HG02943 (cell line): Measurements from ENCODE around the gene MARVELD1.
"Not testable (repeated sequence)": the region's sequence is repeated elsewhere in the genome, so short reads cannot be mapped to it uniquely, and the experiment has no call there.

Source experiments
- ATAC-seq: cut with Tn5 transposase; IDR thresholded peaks from one replicate; pipeline ENCODE4 v1.9.1; 2021; ENCODE audit warnings: mild to moderate bottlenecking, low read depth, moderate library complexity; ENCODE audit not compliant: unreplicated experiment

The MARVELD1 gene

GRCh38 chr10:97689559-97690020, 23.9 kb upstream of the MARVELD1 start:
- ATAC-seq = no peak

GRCh38 chr10:97690133-97690532, 23.4 kb upstream of the MARVELD1 start:
- ATAC-seq = no peak

DNA sequence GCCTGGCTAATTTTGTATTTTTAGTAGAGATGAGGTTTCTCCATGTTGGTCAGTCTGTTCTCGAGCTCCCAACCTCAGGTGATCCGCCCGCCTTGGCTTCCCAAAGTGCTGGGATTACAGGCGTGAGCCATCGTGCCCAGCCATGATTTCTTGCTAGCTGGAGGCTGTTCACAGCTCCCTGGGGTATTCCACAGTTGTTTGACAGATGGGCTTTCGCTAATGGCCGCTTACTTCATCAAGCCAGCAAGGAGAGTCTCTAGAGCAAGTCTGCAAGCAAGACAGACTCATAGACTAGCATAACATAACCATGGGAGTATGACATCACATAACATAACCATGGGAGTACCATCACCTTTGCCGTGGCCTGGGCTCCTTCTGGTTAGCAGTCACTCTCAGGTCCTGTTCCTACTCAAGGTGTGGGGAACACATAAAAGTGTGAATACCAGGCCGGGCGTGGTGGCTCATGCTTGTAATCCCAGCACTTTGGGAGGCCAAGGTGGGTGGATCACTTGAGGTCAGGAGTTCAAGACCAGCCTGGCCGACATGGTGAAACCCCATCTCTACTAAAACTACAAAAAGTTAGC, 15.4 kb upstream of the MARVELD1 start:
- not testable (repeated sequence) for ATAC-seq

- ATAC-seq = no peak
Measured at GRCh38 chr10:97701438-97702069, 12.0 kb upstream of the MARVELD1 start.

DNA sequence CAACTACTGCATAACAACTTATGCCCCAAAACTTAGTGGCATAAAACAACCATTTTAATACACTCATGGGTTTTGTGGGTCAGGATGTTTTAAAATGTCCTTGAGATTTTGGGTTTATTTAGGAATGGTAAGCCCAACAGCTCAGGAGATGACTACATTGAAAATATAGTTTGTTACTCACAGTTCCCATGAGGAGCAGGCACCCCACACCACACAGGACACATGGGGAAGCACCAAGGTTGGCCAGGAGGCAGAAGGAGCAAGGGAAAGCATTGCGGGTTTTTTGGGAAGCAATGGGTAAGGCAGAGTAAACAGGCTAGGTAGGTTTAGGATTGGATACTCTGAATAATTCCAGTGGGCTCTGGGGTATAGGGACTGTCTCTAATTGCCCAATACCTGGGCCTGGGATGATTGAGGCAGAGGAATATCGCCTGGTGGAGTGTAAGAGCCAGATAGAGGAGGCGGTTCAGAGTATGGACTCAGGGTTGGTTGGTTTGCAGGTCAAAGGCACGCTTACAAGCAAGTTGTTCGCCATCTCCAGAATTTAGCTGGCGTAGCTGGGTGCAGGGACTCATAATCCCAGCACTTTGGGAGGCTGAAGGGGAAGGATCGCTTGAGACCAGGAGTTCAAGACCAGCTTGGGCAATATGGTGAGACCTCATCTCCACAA, 10.0 kb upstream of the MARVELD1 start:
- no peak for ATAC-seq

DNA sequence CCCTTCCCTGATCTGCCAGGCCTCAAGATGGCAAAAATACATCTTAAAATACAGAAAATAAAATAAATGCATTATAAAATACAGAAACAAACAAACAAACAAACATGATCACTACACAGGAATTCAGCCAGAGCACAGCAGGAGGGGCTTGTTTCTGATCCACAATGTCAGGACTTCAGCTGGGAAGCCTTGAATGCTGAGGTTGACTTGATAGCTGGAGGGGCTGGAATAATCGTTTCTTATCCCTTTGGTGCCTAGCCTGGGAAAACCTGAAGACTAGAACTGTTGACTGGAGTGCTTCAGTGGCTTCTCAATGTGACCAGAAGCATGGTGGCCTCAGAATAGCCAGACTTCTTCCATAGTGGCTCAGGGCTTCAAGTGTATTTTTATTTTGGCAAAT, 9.2 kb upstream of the MARVELD1 start:
- no peak for ATAC-seq

GRCh38 chr10:97705006-97705670, 8.4 kb upstream of the MARVELD1 start:
- ATAC-seq = no peak

DNA sequence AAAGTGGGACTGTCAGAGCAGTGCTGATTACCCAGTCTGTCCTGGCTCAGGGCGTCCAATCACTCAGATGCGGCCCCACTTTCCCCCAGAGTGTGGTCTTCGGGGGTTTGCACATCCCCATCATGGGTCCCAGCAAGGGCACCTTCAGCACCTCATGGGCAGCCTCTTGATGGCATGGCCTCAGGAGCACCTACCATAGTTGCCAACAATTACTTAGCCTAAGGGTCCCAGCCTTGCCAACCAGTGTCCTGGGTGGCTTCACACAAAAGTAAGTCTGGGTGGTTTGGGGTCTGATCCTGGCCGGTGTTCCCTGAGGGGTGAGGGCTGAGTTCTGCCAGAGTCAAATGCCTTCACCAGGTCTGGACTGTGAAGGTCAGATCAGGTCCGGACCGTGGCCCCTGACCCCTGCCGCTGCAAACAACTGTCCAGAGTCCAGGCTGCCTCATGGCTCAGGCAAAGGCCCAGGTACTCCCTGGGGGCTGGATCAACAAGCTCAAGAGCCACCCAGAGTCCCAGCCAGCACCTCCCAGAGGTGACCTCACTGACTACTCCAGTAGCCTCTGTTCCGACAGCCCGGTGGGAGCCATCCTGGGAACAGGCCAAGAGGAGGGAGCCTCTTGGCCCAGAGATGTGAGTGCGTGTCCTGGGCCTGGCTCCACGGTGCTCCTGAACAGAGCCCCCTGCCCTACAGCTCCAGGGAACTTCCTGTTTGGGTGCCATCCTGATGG, 6.2 kb upstream of the MARVELD1 start:
- ATAC-seq = no peak

- no peak for ATAC-seq
Measured at GRCh38 chr10:97708167-97708566, 5.4 kb upstream of the MARVELD1 start.

DNA sequence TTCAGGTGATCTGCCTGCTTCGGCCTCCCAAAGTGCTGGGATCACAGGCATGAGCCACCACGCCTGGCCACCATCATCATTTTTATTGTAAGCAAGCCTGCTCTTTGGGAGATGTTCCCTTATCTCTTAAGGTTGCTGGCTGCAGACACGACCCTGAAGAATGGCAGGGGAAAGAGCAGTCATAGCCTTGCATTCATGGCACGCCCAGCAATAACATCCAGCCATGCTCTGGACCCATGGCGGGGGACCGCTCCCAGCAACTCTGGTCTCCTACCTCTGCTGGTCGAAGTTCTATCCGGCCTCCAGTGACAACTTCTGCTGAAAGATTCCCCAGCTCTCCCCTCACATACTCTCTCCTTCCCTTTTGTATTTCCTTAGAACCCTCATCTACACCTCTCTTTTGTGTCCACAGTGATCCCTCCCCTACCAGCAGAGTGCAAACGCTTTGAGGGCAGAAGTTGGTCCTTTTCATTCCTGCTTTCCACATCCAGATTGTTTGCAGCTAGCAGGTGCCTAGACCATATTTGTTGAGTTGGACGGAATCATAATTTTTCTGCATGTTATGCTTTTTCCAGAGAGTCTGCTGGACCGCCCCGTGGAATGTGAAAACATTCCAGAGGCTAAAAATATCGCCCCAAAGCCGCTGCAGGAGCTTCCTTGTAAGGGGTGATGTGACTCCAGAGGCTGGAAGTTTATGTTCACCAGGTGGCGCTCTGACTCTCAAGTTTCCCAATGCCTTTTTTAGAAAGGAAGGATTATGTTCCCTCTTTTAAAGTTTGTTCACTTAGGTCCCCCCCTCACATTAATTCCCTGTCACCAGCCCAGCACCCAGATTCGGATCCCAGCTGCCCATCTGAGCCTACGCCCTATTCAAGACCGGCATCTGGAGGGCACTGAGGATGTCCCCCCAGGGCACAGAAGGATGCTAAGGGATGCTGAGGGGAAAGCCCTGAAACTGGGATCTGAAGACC, 4.3 kb upstream of the MARVELD1 start:
- no peak for ATAC-seq

DNA sequence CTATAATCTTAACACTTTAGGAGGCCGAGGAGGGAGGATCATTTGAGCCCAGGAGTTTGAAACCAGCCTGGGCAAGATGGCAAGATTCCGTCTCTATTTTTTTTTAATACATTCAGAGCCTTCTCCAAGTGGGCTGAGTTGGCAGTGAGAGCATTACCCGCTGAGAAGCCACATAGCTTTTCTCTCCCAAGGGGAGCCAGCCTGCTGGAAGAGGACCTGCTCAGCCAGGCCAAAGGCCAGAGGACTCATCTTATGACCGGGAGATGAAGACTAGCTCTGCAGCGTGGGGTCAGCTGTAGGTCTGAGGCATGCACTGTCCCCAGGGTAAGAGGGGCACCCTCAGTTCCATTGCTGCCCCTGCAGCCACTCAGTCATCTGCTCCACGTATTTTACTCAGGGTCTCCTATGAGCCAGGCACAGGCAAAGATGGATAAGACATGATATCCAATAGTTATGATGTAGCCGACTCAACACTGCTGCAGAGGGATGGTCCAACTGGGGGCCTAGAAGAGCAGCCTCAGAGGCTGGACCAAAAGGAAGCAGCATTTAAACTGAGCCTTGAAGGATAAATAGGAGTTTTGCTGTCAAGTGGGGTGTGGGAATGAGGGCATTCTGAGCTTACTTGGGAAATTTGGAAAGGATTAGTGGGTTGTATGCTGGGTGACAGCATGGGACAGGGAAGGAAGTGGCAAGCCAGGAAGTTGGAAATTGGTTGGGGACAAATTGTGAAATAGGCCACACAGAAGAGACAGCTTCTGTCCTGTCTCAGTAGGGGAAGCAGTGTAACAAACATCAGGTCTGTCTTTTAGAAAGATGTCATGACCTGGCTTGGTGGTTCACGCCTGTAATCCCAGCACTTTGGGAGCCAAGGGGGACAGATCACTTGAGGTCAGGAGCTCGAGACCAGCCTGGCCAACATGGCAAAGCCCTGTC, 1.6 kb upstream of the MARVELD1 start:
- ATAC-seq = no peak

DNA sequence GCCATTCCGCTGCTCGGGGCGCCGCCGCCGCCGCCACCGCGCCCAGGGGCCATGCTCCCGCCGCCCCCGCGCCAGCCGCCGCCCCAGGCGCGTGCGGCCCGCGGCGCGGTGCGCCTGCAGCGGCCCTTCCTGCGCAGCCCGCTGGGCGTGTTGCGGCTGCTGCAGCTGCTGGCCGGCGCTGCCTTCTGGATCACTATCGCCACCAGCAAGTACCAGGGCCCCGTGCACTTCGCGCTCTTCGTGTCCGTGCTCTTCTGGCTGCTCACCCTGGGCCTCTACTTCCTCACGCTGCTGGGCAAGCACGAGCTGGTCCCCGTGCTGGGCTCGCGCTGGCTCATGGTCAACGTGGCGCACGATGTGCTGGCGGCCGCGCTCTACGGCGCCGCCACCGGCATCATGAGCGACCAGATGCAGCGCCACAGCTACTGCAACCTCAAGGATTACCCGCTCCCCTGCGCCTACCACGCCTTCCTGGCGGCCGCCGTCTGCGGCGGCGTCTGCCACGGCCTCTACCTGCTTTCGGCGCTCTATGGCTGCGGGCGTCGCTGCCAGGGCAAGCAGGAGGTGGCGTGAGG, 383 bp downstream of the MARVELD1 start:
- peak; percentile 55 for ATAC-seq

DNA sequence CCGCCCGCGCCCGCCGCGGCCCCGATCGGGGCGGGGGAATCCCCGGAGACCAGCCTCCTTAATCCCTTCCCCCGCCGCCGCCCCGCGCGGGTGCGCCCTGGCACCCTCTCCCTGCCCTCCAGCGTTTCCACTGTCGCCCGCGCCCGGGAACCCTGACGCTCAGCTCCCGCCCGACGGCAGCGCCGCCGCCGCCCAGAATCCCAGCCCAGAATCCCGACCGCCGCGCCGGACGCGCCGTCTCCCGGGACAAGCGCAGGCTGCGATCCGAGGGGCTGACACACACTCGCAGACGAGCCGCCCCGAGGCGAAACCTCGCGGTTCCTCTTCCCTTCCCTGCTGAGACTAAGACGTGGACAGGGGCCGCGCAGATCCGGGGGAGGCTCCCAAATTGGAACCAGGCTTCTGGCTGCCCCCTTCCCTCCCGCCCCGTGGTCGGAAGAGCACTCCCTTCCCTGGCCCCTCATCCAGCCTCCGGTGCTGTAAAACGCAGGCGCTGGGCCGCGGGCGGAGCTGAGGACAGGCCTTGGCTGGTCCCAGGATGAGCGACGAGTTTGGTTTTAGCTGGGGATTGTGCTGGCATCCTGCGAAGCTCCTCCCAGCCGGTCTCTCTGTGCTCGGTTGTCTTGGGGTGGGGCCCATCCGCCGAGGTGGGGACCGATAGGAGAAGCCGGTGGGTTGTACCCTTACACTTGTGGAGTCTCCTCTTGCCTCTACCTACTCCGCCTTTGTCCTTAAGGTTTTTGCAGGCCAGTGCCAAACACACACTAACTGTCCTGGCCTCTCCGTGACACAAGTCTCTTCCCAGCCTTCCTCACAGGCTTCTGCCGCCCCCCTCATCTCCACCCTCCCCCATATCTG, 1.1 kb downstream of the MARVELD1 start:
- peak; percentile 26 for ATAC-seq

GRCh38 chr10:97715259-97715874, 1.8 kb downstream of the MARVELD1 start:
- ATAC-seq = no peak

- ATAC-seq = no peak
Measured at GRCh38 chr10:97717627-97718026, 4.1 kb downstream of the MARVELD1 start.

DNA sequence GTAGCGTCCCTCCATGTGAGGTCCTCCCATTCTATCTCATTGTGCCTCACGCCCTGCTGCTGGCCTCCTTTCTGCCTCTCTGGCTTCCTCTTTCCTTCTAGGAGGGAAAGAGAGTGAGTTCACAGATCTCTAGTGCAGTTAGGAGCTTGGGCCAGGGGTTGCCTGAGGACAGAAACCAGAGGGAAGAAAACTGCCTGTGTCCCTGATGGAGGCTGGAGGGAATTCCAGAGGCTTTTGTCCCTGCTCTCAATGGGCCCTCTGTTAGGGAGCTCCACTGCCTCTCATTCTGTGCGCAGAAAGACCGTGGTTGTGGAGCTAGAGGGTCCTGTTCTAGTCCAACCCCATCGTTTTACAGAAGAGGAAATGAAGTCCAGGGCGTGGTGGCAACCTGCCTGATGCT, 4.6 kb downstream of the MARVELD1 start:
- ATAC-seq = no peak

DNA sequence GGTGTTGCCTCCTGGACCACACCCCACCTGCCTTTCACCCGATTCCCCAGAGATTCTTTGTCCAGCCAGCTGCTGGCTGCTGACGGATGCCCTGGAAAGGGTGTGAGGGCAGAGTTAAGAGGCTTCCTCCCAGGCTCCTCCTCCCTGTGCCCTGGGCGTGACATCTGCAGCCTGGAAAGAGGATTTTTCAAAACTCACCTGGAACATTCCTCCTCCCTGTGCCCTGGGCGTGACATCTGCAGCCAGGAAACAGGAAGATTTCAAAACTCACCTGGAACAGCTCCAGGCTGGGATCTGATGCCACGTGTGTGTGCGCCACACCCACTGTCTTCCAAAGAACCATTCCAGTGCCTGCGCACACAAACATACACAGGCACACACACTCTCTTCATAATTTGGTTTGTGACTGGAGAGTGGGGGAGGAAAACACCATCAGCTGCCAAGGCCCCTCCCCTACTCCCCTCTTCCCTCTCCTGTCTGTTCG, 5.2 kb downstream of the MARVELD1 start:
- no peak for ATAC-seq
